Heart left ventricle (tissue), 16 donors: Measurements from ENCODE around the gene RHOC. TPM values are rescaled to one million over a fixed set of nuclear protein-coding genes. Genes with fewer than 3 reads are reported as not detected.
A peak's percentile ranks its signal among the peaks of the same experiment; 100 is the strongest.

ENCODE experiments used
- ATAC-seq, 4 donors: fragments of 200-7000 bp; cut with Tn5 transposase; one replicate each; pipeline ENCODE4 v1.9.1; 2020 to 2022; ENCODE audit warnings: moderate library complexity in 4 of 4, mild to moderate bottlenecking in 3 of 4, moderate number of reproducible peaks in 1 of 4
- DNase-seq, 5 donors: peaks; one replicate each; pipeline ENCODE4 v3.0.0-alpha.2; 2020
- H3K27ac ChIP-seq, 12 donors: fragments of 200-600 bp; sonication (generic) in 4 of 12; one replicate each; pipeline versions ENCODE4 v1.5.0 to v1.8.0; 2016 to 2022; ENCODE audit warnings: mild to moderate bottlenecking in 2 of 12
- H3K27me3 ChIP-seq, 9 donors: fragments of 200-600 bp; sonication (generic) in 2 of 9; one replicate each; pipeline versions ENCODE4 v1.5.1 to v1.8.0; 2016 to 2022; ENCODE audit warnings: mild to moderate bottlenecking in 3 of 9
- H3K36me3 ChIP-seq, 9 donors: fragments of 200-600 bp; sonication (generic) in 2 of 9; one replicate each; pipeline versions ENCODE4 v1.5.0 to v1.8.0; 2018 to 2022; ENCODE audit warnings: mild to moderate bottlenecking in 2 of 9
- H3K4me1 ChIP-seq, 12 donors: fragments of 200-600 bp; sonication (generic) in 4 of 12; one replicate each; pipeline versions ENCODE4 v1.5.0 to v1.8.0; 2016 to 2022; ENCODE audit warnings: mild to moderate bottlenecking in 3 of 12
- H3K4me3 ChIP-seq, 12 donors: fragments of 200-600 bp; sonication (generic) in 4 of 12; one replicate each; pipeline versions ENCODE4 v1.5.0 to v1.8.0; 2017 to 2022; ENCODE audit warnings: mild to moderate bottlenecking in 9 of 12, moderate library complexity in 4 of 12
- H3K9me3 ChIP-seq, 12 donors: fragments of 200-600 bp; sonication (generic) in 4 of 12; one replicate each; pipeline versions ENCODE4 v1.5.0 to v1.8.0; 2016 to 2022; ENCODE audit warnings: mild to moderate bottlenecking in 1 of 12
- POLR2A ChIP-seq, 2 donors: fragments of 450-650 bp; IDR thresholded peaks; one replicate each; pipeline ENCODE4 v1.6.1; 2017; ENCODE audit warnings: antibody characterized with exemption in 2 of 2, mild to moderate bottlenecking in 2 of 2, moderate library complexity in 2 of 2
- WGBS, 4 donors: extraction: QIAGEN DNeasy Blood & Tissue Kit in 2 of 4; methylation state at CpG; one replicate each; pipeline versions ENCODE4 v1.1.5 to v1.1.7; 2013 to 2018; 5-methylcytosine and 5-hydroxymethylcytosine counted together
- intact Hi-C, 10 donors: fragments of 100-400 bp; cut with DNase I; formaldehyde crosslinking; loops; one replicate each; pipeline versions ENCODE4 v1.11.1 to v1.14.2; 2022
- polyA plus RNA-seq, 2 donors: library from polyadenylated mRNA; stranded (reverse); fragments of 200-250 nt; gene quantifications; one replicate each; pipeline ENCODE4 v1.2.3, GENCODE V29; 2013
- total RNA-seq, 9 donors: library from RNA; depleted of rRNA in 2 of 9; stranded (reverse); fragments of >200 nt in 2 of 9; fragmentation: NEBNext Ultra II Directional in 3 of 9; extraction: Animal tissue kit (Norgen Biotek cat#: 25700) in 3 of 9; gene quantifications; one replicate each; pipeline versions ENCODE4 v1.1.0 to v1.2.4, GENCODE V29; 2016 to 2023
- TF ChIP-seq, protein P1 (sequence below), 12 donors: fragments of 200-600 bp; sonication (generic) in 4 of 12; IDR thresholded peaks; one replicate each; pipeline versions ENCODE4 v1.5.0 to v1.8.0; 2018 to 2022; ENCODE audit warnings: antibody characterized with exemption in 12 of 12, mild to moderate bottlenecking in 5 of 12
- donor health status: ischemic (EF 13 %, LVEDD 7.1; RV severe dilation, severe dysfunction).
- donor health status: healthy with polysubstance abuse.
- donor health status: DM: no; HTN: yes; CAD: no.
- donor health status: DM: no; HTN: no; CAD: no.
- donor health status: ischemic (EF 25% LVEDD 6.9; RV normal size, moderate dysfunction).
- donor health status: ischemic (EF 25% LVEDD 5.7; RV mildly dilated, moderate dysfunction).
- donor health status: healthy.
- donor health status: DM: yes; HTN: yes; CAD: no.
- donor health status: ischemic (EF 35%, LVEDD 5.7; RV mildly dilated, moderate dysfunction).
- donor health status: nonischemic (EF 11% LVEDD 7.7; RV severe dilation, severe dysfunction).
- donor health status: DM: yes; HTN: yes; CAD: no.
- donor health status: PGD.
- donor health status: ischemic (EF 29% LVEDD 5.4; RV normal size, mild dysfunction).
- donor health status: nonischemic (EF 23%, LVEDD 6.1; RV moderate dilation, normal function).

Gene RHOC
- total and polyA plus RNA-seq, 11 donors = 147 to 443 (median 217) TPM

DNA sequence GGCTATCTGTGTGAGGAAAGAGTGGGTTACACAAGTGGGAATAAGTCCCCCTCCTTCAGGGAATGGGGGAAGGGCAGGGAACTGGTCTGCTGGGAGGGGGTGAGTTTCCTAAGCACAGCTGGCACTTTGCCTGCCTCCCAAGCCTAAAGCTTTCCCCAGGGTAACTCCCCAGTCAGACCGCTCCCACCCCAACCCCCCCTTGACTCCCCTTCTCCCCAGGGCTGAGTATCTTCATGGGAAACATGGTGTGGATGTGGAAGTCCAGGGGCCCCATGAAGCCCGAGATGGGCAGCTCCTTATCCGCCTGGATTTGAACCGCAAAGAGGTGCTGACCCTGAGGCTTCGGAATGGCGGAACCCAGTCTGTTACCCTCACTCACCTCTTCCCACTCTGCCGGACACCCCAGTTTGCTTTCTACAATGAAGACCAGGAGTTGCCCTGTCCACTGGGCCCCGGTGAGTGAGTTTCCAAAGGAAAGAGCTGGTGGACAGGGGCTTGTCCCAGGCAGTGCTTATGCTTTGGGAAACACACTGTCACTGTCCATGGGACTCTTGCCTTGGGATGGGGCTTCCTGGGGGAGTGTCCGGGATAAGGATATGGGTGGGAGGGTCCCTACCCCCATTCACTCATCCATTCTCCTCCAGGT, 17.6 kb downstream of the RHOC start:
- intact Hi-C loops = no loop called here
- Histone ChIP-seq H3K36me3 (peaks cover 0 to 56% (median 50%) of the 10 kb centered on the region in 9 donors), H3K9me3 (no peaks in the 10 kb centered on the region), H3K27ac (peak overlapping the region in 7 of 12 donors; percentile 13 to 53 (median 50)), H3K27me3 (no peaks in the 10 kb centered on the region), H3K4me1 (peaks cover 0 to 32% (median 4%) of the 10 kb centered on the region in 12 donors), H3K4me3 (no peak overlapping the region)
- ATAC-seq (peak in 3 of 4 donors; percentile 8 to 20 (median 17)), DNase-seq (no peak)
- WGBS, 4 donors = 86 to 99% (median 90%) methylated on average over 8 to 9 of the region's 9 CpGs
- TF ChIP-seq, protein P1, sequence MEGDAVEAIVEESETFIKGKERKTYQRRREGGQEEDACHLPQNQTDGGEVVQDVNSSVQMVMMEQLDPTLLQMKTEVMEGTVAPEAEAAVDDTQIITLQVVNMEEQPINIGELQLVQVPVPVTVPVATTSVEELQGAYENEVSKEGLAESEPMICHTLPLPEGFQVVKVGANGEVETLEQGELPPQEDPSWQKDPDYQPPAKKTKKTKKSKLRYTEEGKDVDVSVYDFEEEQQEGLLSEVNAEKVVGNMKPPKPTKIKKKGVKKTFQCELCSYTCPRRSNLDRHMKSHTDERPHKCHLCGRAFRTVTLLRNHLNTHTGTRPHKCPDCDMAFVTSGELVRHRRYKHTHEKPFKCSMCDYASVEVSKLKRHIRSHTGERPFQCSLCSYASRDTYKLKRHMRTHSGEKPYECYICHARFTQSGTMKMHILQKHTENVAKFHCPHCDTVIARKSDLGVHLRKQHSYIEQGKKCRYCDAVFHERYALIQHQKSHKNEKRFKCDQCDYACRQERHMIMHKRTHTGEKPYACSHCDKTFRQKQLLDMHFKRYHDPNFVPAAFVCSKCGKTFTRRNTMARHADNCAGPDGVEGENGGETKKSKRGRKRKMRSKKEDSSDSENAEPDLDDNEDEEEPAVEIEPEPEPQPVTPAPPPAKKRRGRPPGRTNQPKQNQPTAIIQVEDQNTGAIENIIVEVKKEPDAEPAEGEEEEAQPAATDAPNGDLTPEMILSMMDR (IDR thresholded peaks at IDR 0.05) = no peak
- no peak for TF ChIP-seq POLR2A (IDR thresholded peaks at IDR 0.05)

DNA sequence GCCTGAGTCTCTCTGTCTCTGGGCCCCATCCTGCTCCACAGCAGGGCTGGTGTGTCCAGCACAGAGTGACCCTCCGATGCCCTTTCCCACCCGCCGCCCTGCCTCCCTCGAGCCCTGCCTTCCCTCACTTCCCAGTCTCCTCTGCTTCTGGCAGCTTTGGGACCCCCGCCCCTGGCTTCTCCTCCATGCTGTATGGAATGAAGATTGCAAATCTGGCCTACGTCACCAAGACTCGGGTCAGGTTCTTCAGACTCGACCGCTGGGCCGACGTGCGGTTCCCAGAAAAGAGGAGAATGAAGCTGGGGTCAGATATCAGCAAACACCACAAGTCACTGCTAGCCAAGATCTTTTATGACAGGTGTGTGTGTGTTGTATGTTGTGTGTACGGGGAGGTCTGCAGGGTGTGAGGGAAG, 18.1 kb downstream of the RHOC start:
- WGBS, 4 donors = 67 to 85% (median 71%) methylated on average over 13 of the region's 13 CpGs
- peak in 3 of 5 donors; percentile 57 to 70 (median 62) for DNase-seq
- Histone ChIP-seq H3K9me3 (no peaks in the 10 kb centered on the region), H3K4me1 (peaks cover 0 to 32% (median 4%) of the 10 kb centered on the region in 12 donors), H3K27ac (peak overlapping the region in 9 of 12 donors; percentile 17 to 53 (median 47)), H3K27me3 (no peaks in the 10 kb centered on the region), H3K4me3 (no peak overlapping the region), H3K36me3 (peaks cover 0 to 50% (median 44%) of the 10 kb centered on the region in 9 donors)
- peak in 3 of 4 donors; percentile 30 to 63 (median 56) for ATAC-seq
- intact Hi-C loops = no loop called here
- no peak for TF ChIP-seq POLR2A (IDR thresholded peaks at IDR 0.05)
- TF ChIP-seq, protein P1 (IDR thresholded peaks at IDR 0.05) = no peak

DNA sequence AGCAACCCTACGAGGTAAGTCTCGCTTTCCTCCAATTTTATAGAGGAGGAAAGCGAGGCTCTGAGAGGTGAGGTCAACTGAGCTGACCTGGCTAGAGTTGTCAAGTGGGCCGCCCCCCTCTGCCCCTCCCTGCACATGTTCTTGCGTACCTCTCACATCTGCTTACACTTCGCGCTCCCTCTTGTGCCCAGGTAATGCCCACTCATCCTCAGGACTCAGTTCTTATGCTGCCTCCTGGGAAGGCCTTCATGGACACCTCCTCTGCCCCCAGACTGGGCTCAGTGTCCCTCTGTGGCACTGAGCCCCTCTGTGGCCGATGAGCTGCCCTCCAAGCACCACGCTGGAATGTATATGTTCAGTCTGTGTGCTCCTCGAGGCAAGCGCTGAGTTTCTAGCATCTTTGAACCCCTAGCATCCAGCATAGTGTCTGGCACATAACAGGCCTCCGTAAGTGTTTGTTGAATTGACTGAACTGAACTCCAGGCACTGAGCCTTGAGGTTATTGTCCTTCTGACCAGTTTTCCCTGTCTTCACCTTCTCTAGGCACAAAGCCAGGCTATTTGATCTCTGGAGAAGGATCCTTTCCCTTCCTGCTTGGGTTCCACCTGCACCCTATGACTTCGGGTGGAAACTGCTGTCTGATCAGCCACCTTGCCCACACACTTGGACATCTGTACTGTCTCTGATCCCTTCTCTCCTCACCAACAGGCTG, 19.0 kb downstream of the RHOC start:
- no peak for TF ChIP-seq POLR2A (IDR thresholded peaks at IDR 0.05)
- TF ChIP-seq, protein P1 (IDR thresholded peaks at IDR 0.05) = no peak
- Histone ChIP-seq H3K4me1 (peaks cover 0 to 32% (median 4%) of the 10 kb centered on the region in 12 donors), H3K4me3 (no peak overlapping the region), H3K27me3 (no peaks in the 10 kb centered on the region), H3K27ac (peak overlapping the region in 11 of 12 donors; percentile 17 to 53 (median 45)), H3K36me3 (peaks cover 0 to 42% (median 36%) of the 10 kb centered on the region in 9 donors), H3K9me3 (no peaks in the 10 kb centered on the region)
- ATAC-seq (no peak), DNase-seq (no peak)
- 85 to 90% (median 88%) methylated on average over 12 to 13 of the region's 13 CpGs for WGBS, 4 donors
- intact Hi-C loops = no loop called here

DNA sequence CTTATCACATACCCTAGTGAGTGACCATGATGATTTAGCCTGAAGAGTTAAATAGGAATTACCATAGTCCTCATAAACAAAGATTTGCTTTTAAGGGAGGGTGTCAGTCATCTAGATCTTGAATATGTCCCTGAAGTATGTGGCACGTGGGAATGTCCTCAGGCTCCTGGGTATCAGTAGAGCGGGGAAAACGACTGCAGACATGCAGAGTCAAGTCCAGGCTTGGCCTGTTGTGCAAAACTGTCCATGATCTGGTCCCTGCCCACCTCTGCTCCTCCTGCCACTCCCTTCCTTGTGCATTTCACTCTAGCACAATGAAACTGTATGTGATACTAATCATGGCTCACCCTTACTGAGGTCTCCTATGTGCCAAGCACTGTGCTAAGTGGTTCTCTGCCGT, 19.6 kb downstream of the RHOC start:
- Histone ChIP-seq H3K9me3 (no peaks in the 10 kb centered on the region), H3K27me3 (no peaks in the 10 kb centered on the region), H3K36me3 (peaks cover 0 to 36% (median 30%) of the 10 kb centered on the region in 9 donors), H3K4me1 (peaks cover 0 to 32% (median 4%) of the 10 kb centered on the region in 12 donors), H3K4me3 (no peak overlapping the region), H3K27ac (no peak overlapping the region)
- TF ChIP-seq POLR2A (IDR thresholded peaks at IDR 0.05) = no peak
- TF ChIP-seq, protein P1 (IDR thresholded peaks at IDR 0.05) = no peak
- ATAC-seq (no peak), DNase-seq (no peak)
- intact Hi-C loops = no loop called here
- 74 to 87% (median 81%) methylated on average over 4 of the region's 4 CpGs for WGBS, 4 donors
